CD4-positive, alpha-beta T cell treated with Interleukin-4 for 4 hours (primary cell): ENCODE data around the gene DFFB.
A peak's percentile ranks its signal among the peaks of the same experiment; 100 is the strongest.
"Not testable (repeated sequence)": the region's sequence is repeated elsewhere in the genome, so short reads cannot be mapped to it uniquely, and the experiment has no call there.

ENCODE experiments used
- DNase-seq: peaks from one replicate; pipeline ENCODE4 v3.0.0-alpha.2; 2020

The DFFB gene

GRCh38 chr1:3911981-3912808 lies 54.9 kb downstream of the DFFB start:
- DNase-seq: no peak

DNA sequence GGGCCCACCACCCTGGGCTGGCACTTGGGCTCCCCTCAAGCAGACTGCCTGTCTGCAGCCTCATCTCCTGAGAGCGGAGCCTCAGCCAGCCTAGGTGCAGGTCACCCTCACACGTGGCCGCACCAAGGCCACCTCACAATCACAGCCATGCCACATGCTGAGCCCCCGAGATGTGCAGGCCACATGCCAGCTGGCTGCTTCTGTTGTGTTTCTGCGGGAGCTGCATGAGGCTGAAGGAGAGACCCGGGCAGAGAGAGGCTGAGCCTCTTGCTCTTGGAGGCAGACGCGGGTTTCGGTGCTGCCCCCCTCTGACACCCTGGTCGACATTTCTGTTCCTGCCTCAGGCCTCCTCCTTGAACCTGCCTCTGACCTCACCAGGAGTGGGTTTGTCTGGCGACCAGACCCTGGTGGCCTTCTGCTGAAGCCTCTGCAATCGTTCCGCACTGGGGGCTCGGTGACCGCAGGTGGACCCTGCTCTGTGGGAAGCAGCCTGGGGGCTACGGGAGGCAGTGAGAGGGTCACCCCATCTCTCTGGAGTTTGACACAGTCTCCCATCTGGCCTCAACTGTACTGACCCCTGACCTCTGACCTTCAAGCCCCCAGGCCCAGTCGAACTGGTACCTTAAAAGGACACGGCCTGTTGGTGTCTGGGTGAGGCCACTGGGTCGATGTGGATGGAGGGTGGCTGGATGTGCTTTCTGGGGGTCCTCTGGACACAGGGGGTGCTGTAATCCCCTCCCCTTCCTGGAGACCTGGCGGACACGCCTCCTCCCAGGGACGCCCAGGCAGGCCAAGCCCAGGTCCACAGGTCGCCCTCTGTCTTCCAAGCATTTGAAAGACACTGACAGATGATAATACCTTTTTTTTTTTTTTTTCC lies 55.8 kb downstream of the DFFB start:
- DNase-seq: no peak

DNA sequence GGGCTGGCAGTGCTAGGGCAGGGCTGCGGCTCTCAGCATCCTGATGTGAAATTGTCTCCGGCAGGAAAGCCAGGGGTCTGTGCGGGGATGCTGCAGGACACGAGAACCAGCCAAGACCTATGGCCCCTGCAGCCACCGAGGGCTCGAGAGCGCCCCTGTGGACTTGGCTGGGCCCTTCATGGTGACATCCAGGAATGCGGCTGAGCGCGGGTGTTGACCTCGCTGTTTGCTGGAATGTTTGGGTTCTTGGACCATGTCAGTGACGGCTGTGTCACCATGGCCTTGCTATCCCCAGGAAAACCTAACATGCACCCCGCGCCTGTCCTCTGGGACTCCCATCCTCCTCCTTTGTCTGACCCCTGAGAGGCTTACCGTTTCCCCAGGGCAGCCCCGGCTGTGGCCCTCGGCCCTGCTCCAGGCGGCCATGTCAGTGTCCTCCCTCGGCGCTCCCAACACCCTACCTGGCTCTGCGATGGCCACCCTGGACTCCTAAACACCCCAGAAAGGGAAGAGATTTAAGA lies 57.1 kb downstream of the DFFB start:
- no peak for DNase-seq

GRCh38 chr1:3914911-3915310 lies 57.6 kb downstream of the DFFB start:
- DNase-seq: no peak

- no peak for DNase-seq
Measured at GRCh38 chr1:3915551-3916121, 58.4 kb downstream of the DFFB start.

GRCh38 chr1:3917761-3918160 lies 60.5 kb downstream of the DFFB start:
- no peak for DNase-seq

DNA sequence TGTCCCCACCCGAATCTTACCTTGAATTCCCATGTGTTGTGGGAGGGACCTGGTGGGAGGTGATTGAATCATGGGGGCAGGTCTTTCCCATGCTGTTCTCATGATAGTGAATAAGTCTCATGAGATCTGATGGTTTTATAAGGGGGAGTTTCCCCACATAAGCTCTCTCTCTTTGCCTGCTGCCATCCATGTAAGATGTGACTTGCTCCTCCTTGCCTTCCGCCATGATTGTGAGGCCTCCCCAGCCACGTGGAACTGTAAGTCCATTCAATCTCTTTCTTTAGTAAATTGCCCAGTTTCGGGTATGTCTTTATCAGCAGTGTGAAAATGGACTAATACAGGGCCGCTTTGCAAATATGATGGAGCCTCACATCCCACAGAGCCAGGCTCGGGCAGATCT lies 61.1 kb downstream of the DFFB start:
- not testable (repeated sequence) for DNase-seq

DNA sequence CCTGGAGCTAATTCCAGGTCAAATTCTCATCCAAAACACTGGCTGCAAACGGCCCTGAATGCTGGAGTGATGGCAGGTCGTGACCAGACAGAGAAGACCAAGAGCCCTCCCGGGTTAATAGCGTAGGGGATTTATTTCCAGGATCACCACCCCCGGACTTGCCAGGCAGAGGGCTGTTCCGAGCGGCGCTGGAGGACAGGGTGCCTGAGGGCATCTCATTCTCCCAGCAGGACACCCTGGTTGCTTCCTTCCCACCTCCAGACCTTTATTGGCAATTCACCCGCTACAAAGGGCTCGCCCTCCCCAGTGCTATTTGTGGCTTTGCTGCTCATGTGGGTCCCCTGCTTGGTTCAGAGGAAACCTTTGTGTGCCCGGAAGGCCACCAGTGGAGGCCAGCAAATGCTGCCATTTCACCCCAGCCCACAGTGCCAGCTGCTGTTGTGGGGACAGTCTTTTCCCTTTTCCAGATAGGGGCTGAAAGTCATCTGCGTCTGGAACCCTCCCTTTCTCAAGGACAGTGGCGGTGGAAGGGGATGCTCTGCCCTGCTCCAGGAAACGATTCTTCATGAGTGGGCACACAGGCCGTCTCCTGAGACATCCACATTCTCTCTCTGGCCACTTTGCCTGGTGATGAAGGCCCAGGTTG lies 61.8 kb downstream of the DFFB start:
- no peak for DNase-seq

GRCh38 chr1:3919706-3920105 lies 62.4 kb downstream of the DFFB start:
- DNase-seq: no peak

GRCh38 chr1:3921765-3922164 lies 64.5 kb downstream of the DFFB start:
- DNase-seq: no peak

GRCh38 chr1:3922201-3922725 lies 65.0 kb downstream of the DFFB start:
- peak; percentile 68 for DNase-seq

- DNase-seq: no peak
Measured at GRCh38 chr1:3922851-3923250, 65.6 kb downstream of the DFFB start.

DNA sequence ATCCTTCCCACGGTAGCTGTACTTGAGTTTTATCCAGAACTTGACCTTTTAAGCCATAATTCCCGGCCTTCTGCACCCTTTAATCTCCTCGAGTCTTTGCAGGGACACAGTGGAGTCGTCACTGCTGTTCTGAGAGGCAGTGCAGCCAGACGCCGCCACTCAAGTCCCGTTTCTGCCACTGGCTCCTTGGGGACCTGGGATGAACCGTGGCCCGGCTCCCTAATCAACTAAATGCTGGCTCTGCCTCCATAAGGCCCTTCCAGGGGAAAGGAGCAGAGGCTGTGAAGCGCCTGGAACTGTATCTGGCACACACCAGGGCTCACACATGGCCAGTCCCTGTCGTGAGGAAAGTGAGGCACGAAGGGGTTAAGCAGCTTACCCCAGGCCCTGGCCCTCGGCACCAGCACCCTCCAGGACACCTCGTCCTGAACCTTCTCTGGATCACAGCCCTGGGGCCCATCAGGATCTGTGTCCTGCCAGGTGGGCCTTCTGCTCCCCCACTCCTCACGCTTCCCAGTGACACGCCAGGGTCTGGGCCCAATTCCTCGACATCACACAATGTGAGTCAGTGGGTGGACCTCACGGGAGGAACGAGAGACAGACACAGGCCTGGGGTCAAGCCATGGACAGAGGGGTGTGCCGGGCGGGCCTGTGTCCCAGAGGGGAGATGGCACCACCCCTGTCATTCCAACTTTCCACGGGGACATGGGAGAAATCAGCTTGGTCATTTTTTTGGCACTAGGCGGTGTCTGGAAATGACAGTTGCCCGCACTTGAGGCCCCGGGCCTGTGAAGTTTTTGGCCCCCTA lies 66.3 kb downstream of the DFFB start:
- DNase-seq: no peak

DNA sequence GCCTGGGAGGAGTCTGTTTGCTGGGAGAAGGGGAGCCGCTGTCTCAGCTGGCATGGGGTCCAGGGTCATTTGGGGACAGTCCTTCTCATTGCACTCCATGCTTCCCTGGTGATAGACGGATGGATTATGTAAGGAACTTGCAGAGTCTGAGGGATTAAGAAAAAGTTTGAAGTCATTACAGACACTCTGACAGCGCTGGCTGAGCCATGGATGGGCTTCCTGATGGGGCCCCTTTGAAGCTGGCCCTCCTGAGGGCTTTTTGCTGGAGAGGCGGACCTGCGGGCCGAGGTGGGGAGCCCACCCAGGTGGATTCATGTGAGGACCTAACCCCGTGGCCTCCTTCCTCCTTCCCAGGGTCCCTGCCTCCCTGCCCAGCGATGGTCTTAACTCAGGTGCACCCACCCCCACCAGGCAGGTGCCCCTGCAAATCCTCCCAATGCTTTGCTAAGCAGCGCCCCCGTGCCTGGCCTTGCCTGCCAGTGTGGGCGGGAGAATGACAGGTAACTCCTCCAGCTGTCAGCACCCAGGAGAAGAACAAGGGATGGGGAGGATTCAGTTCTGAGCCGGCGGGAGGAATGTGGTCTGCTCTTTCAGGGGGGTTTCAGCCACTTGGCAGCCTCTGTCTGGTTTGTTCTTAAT lies 67.0 kb downstream of the DFFB start:
- DNase-seq: no peak

GRCh38 chr1:3924825-3925220 lies 67.5 kb downstream of the DFFB start:
- no peak for DNase-seq

DNA sequence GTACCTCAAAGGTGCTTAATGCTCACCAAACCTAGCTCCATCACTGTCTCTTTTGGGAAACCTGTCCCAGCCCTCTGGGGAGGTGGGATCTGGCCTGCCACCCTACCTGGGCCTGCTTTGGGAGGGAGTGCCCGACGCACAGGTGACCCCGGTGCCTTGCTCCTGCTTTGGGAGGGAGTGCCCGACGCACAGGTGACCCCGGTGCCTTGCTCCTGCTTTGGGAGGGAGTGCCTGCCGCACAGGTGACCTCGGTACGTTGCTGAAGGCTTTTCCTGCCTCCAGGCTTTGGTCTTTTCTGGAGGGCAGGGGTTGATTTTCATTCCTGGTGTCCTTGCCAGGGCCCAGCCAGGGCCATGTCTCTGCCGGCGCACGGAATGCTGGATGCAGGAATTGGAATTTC lies 68.0 kb downstream of the DFFB start:
- no peak for DNase-seq

DNA sequence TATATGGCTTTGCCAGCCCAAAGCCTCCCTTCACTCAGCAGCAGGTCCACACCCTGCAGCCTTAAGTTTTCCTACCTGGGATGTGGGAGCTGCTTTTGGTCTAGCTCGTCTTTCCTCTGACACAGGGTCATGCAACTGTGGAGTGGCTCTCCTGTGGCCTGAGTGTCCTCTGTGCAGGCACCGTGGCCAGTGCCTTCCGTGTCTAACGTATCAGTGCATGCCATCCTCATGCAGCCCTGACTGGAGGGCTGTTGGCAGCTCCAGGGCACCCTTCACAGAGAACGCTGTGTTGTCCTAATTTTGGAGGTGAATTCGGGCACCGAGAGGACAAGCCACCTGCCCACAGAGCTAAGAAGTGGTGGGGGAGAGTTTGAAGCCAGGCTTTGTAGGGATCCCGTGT lies 68.5 kb downstream of the DFFB start:
- no peak for DNase-seq

DNA sequence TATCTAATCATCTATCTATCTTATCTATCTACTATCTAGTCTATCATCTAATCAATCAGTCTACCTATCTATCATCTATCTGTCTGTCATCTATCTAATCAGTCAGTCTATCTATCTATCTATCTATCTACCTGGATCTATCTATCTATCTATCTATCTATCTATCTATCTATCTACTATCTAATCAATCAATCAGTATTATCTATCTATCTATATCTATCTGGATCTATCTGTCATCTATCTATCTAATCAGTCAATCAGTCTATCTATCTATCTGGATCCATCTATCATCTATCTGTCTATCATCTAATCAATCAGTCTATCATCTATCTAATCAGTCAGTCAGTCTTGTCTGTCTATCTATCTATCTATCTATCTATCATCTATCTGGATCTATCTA lies 69.7 kb downstream of the DFFB start:
- DNase-seq: no peak

DNA sequence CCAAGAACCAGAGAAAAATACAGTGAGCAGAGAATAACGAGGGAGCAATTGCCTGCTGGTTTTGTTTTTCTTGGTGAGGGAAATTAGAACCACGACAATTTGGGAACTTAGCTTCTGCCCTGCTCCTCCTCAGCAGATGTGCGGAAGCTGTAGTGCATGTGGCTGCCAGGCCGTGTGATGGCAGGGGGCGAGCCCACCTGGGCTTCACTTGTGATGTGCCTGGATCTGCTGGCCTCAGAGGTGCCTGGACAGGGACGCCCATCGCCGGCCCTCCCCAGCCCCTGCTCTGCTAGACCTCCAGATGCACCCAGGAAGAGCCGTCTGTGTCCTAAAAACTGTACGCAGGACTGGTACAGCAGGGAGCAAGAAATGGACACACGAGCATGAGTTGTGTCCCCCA lies 71.3 kb downstream of the DFFB start:
- DNase-seq: no peak

- no peak for DNase-seq
Measured at GRCh38 chr1:3929126-3929525, 71.8 kb downstream of the DFFB start.

DNA sequence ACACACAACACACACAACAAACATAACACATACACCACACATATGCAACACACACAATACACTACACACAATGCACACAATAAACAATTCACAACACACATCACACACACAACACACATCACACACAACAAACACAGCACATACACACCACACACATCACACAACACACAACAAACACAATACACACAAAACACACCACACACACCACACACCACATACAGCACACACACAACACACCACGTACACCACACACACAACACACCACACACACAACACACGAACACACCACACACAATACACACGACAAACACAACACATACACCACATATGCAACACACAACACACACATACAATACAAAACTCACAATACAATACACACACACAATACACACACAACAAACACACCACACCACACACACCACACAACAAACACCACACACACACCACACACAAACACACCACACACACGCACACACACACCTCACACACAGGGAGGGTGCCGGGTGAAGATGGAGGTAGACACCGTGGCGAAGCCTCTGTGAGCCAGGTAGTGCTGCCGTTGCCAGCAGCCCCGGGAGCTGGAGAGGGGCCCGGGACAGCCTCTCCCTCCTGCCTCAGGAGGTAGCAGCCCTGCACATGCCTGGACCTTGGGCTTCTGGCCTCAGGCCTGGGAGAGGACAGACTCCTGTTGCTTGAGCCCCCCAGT lies 73.2 kb downstream of the DFFB start:
- DNase-seq: no peak
